ENCODE measurements around the gene TSPO.
"Not testable (repeated sequence)": the region's sequence is repeated elsewhere in the genome, so short reads cannot be mapped to it uniquely, and the experiment has no call there.

TSPO gene

GRCh38 chr22:43151251-43152002 is at the start of gene TSPO:
TSS of gene TSPO (plus strand) at chr22:43151559. CDS start at chr22:43159239, 7,680 bp downstream.
- DNase-seq: peak; percentile 82

- DNase-seq: not testable (repeated sequence)
These were observed 47.2 kb upstream of the TSPO start for GRCh38 chr22:43104056-43104625.

- DNase-seq: not testable (repeated sequence)
These were observed 46.4 kb upstream of the TSPO start for GRCh38 chr22:43104950-43105349.

GRCh38 chr22:43106302-43106701 is 45.1 kb upstream of the TSPO start:
- no peak for DNase-seq

GRCh38 chr22:43109511-43109910 is 41.8 kb upstream of the TSPO start:
- DNase-seq: no peak

GRCh38 chr22:43109921-43110443 is 41.4 kb upstream of the TSPO start:
- no peak for DNase-seq

GRCh38 chr22:43110444-43110926 is 40.9 kb upstream of the TSPO start, which contains the start of gene BIK:
TSS of gene BIK (plus strand) at chr22:43110750. CDS start at chr22:43124023, 13,273 bp downstream.
- no peak for DNase-seq

- DNase-seq: no peak
These were observed 40.3 kb upstream of the TSPO start for GRCh38 chr22:43110927-43111623.

GRCh38 chr22:43113526-43114251 is 37.7 kb upstream of the TSPO start:
- no peak for DNase-seq

- DNase-seq: no peak
These were observed 36.4 kb upstream of the TSPO start for GRCh38 chr22:43114958-43115357.

- no peak for DNase-seq
These were observed 34.4 kb upstream of the TSPO start for GRCh38 chr22:43116932-43117331.

GRCh38 chr22:43118024-43118849 is 33.1 kb upstream of the TSPO start:
- DNase-seq: no peak

GRCh38 chr22:43118953-43119458 is 32.4 kb upstream of the TSPO start:
- no peak for DNase-seq

GRCh38 chr22:43126501-43127165 is 24.7 kb upstream of the TSPO start:
- DNase-seq: no peak

GRCh38 chr22:43127166-43127908 is 24.0 kb upstream of the TSPO start:
- DNase-seq: no peak

GRCh38 chr22:43128116-43128515 is 23.2 kb upstream of the TSPO start:
- no peak for DNase-seq

- no peak for DNase-seq
These were observed 22.4 kb upstream of the TSPO start for GRCh38 chr22:43128928-43129424.

- DNase-seq: no peak
These were observed 21.6 kb upstream of the TSPO start for GRCh38 chr22:43129426-43130425.

Measured in left hindlimb (tissue), 1 donor.